Fibroblast of skin of right quadriceps (primary cell): Measurements from ENCODE around the gene GRIN3A.
A peak's percentile ranks its signal among the peaks of the same experiment; 100 is the strongest.
"Not testable (repeated sequence)": the region's sequence is repeated elsewhere in the genome, so short reads cannot be mapped to it uniquely, and the experiment has no call there.

Experiments
- DNase-seq: peaks from one replicate; pipeline ENCODE4 v3.0.0-alpha.2; 2013

Gene GRIN3A

GRCh38 chr9:101738566-101739183 lies at the start of gene GRIN3A:
TSS of gene GRIN3A (minus strand) at chr9:101738647. CDS start at chr9:101737979, 668 bp downstream.
- DNase-seq, result no peak

GRCh38 chr9:101787891-101788290 lies 49.4 kb upstream of the GRIN3A start:
- DNase-seq, result no peak

- no peak for DNase-seq
Measured at GRCh38 chr9:101778332-101778731, 39.9 kb upstream of the GRIN3A start.

DNA sequence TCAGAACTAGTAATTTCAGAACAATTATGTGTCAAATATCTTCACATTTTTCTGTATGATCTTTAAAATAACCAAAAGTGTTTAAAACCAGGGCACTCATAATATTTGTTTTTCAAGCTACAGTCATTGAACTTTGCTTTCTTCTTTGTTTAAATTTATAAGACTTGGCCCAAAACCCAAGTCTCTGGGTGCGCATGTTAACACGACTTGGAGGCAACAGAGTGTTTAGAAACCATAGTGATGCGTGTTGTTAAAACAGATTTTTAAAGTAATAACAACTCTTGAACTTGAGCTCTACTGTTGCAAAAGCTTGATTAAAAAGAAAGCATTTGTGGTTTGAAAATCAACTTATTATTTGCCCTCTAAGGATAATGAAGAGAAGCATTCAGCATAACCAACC lies 26.0 kb upstream of the GRIN3A start:
- DNase-seq, result no peak

- DNase-seq, result no peak
Measured at GRCh38 chr9:101758304-101758930, 20.0 kb upstream of the GRIN3A start.

- DNase-seq, result no peak
Measured at GRCh38 chr9:101753716-101754115, 15.3 kb upstream of the GRIN3A start.

DNA sequence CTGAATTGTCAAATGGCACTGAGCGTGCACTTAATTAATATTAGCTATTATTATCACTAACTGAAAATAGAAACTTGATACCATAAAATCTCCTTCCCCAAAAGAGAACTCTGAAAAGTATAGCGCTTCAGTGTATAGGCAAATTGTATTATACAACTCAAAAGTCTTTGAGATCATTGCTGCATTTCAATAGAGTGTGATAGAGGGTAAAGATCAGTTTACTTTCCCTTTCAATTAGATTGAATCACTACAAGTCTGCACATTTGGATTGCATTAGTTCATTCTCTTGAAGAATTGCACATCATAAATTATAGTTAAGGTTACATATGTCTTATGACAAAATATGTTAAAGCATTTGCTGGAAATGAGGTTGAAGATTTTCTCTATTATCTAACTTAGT lies 13.4 kb upstream of the GRIN3A start:
- DNase-seq, result no peak

GRCh38 chr9:101739311-101739710 lies 864 bp upstream of the GRIN3A start:
- no peak for DNase-seq

DNA sequence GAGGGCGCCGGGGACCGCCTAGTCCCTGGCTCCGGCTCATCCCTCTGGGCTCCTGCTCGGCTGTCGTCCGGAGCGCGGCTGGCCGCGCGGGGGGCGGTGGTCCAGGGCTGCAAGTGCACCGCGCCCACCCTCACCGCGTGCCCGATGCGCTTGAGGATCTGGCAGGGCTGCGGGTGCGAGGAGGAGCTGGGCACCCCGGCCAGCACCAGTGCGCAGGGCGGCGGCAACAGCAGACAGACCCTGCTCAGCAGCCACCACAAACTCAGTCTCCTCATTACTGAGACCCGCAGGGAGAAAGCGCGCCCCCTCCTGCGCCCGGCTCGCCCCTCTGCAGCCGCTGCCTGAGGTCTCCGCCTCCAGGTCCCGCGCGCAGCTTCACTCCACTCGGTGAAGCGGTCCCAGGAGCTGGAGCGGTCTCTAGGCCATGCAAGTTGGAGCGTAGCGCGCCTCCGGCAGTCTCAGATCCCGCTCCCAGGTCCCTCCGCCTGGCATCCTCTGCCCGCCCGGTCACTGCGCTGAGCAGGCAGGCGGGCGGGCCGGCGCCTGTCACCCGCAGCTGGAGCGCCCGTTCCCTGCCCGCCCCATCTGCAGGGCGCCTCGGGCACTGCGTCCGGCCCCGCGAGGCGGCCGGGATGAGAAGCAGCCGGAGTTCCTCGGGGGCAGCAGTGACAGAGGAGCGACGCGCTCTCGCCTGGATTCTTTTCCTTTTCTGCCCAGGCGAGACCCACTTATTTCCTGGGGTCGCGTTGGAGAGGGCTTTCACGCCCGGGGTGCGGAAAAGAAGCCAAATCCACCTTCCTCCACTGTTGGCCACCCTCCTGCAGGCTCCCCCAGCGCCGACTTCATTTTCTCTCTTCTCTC lies 512 bp downstream of the GRIN3A start:
- no peak for DNase-seq

GRCh38 chr9:101737165-101737704 lies 1.2 kb downstream of the GRIN3A start:
- no peak for DNase-seq

- DNase-seq, result peak; percentile 15
Measured at GRCh38 chr9:101736717-101737116, 1.7 kb downstream of the GRIN3A start.

DNA sequence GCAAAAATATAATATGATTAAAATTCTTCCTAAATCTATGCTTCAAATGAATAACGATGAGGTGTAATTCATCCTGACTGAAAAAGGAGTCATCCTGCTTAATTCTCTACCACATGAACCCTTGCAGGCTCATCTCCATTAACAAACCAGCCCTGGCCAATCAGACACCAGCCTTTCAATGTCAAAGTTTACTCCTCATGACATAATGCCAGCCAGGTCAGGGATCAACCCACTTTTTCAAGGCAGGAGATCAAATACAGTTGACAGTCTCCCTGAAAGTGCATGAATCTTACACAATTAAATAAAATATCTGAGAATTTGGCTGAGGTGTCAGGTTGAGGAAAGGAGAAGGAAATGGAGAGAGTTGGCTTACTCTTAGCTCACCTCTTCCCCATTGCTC lies 7.0 kb downstream of the GRIN3A start:
- no peak for DNase-seq

- DNase-seq, result peak; percentile 18
Measured at GRCh38 chr9:101727612-101728524, 10.6 kb downstream of the GRIN3A start.

GRCh38 chr9:101724271-101724670 lies 14.2 kb downstream of the GRIN3A start:
- DNase-seq, result not testable (repeated sequence)

- no peak for DNase-seq
Measured at GRCh38 chr9:101718192-101718591, 20.3 kb downstream of the GRIN3A start.

DNA sequence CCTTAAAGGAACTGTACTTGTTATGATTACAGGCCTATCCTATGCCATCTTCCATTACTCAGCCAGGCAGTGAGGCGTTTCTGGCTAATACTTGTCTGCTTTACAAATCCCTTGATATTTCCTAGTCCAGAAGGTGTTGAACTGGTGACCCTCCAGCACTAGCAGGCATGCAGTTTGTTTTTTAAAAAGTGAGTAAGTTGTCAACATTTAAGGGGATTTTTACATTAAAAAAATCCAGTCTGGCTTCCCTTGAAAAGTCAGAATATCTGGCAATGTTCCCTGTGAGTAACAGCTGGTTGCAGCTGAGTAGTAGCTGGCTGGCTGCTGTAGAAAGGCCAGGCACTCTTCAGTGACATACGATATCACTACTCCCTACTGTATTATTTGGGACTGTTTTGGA lies 21.8 kb downstream of the GRIN3A start:
- peak; percentile 13 for DNase-seq

- no peak for DNase-seq
Measured at GRCh38 chr9:101711330-101711941, 27.0 kb downstream of the GRIN3A start.

DNA sequence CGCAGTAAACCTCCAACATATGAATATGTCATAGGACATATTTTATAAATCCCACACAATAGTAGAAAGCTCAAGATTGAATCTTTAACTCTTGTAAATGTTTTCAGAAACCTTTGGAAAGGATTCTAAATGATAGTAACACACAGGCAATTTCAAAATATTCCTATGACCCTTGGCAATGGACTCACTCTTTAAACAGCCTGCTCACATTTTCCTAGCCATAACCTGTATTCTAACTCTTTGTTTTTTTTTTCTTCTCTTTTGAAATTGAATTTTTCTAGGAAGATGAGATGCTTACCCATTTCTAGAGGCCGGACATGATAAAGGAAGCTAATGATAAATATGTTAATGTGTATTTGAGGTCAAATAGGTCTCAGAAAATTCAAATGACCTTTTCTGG lies 29.6 kb downstream of the GRIN3A start:
- no peak for DNase-seq

DNA sequence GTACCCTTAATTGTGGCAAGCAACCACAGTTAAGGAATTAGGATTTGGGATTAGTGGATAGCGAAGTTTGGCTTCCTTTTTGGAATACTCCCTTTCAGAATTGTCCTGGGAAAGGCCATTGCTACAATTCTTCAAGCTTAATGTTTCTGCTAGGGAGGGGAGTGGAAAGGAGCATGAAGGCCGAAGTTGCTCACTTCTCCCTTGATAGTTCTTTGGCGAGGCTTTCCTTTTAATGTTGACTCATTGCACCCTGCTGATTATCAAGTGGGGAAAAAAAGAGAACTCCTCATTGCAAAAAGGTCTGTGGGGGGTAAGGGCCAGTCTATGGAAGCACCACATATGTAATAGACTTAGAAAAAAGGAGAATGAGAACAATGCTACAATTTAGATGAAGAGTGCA lies 30.7 kb downstream of the GRIN3A start:
- DNase-seq, result no peak

- no peak for DNase-seq
Measured at GRCh38 chr9:101706997-101707396, 31.4 kb downstream of the GRIN3A start.

DNA sequence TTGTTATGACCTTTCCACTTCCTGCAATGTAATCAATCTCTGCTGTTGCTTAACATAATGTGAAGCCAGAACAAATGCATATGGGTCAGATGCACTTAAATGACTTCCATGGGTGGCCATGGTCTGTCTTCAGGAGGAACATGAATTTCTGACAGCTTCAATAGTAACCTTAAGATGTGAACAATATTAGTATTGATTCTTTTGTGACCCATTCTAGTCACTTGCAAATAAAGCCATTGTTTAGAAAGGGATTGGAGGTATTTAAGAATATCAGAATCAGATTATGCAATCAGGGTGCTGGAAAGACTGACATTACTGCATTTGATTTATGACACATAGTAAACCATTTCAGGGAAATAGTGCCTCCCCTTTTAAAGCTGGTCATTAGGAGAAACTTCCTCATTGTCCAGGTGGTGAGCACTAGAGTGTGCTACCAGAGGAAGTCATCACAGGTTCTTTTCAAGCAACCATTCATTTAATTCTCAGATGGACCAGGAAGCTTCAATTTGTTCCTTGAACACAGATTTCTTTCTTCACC lies 32.1 kb downstream of the GRIN3A start:
- no peak for DNase-seq

DNA sequence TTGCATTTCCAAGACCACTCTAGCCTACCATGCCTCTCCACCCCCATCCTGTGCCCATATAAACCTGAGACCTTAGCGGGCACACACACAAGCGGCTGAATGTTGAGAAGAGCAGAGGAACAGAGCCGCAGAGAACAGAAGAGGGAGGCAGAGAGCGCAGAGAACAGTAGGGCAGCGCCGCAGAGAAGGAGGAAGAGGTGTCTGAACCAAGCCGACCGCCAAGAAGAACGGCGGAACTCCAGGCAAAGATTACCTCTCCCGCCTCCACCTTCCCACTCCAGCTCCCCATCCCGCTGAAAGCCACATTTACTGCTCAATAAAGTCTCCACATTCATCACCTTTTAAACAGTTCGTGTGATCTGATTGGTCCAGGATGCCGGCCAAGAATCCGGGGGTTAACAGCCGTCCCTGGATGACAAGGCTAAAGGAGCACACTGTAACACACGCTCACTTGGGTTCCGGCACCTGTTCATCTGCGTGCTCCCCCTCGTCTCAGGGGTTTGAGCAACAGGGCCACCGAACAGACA lies 33.2 kb downstream of the GRIN3A start:
- DNase-seq, result peak; percentile 14
